Measurements from ENCODE around the gene NTN3.

NTN3 gene

GRCh38 chr16:2492292-2492691, 21.2 kb downstream of the NTN3 start:
- no peaks in the 10 kb centered on the region for H3K9me3 Mint-ChIP-seq
- H3K4me1 Mint-ChIP-seq = peaks cover 28% of the 10 kb centered on the region
- no peak overlapping the region for H3K4me3 Mint-ChIP-seq
- no peaks in the 10 kb centered on the region for H3K27me3 Mint-ChIP-seq (ENCODE audit: low read depth, poor library complexity)
- H3K27ac Mint-ChIP-seq = no peak overlapping the region
- no peak for DNase-seq
- H3K36me3 Mint-ChIP-seq (ENCODE audit: low read depth) = peaks cover under 1% of the 10 kb centered on the region
- TF ChIP-seq CTCF (IDR thresholded peaks at IDR 0.05) = no peak

- Mint-ChIP-seq H3K36me3 (ENCODE audit: low read depth) (peaks cover 6% of the 10 kb centered on the region), H3K4me1 (peaks cover 27% of the 10 kb centered on the region), H3K4me3 (no peak overlapping the region), H3K27me3 (ENCODE audit: low read depth, poor library complexity) (no peaks in the 10 kb centered on the region), H3K27ac (no peak overlapping the region), H3K9me3 (no peaks in the 10 kb centered on the region)
- TF ChIP-seq CTCF (IDR thresholded peaks at IDR 0.05) = no peak
- no peak for DNase-seq
Observed at GRCh38 chr16:2493605-2494004, 22.5 kb downstream of the NTN3 start.

- Mint-ChIP-seq H3K27ac (no peak overlapping the region), H3K4me3 (no peak overlapping the region), H3K27me3 (ENCODE audit: low read depth, poor library complexity) (peaks cover 3% of the 10 kb centered on the region), H3K9me3 (no peaks in the 10 kb centered on the region), H3K4me1 (peaks cover 27% of the 10 kb centered on the region), H3K36me3 (ENCODE audit: low read depth) (peaks cover 6% of the 10 kb centered on the region)
- no peak for DNase-seq
- TF ChIP-seq CTCF (IDR thresholded peaks at IDR 0.05) = no peak
Observed at GRCh38 chr16:2494616-2495015, 23.5 kb downstream of the NTN3 start.

GRCh38 chr16:2495041-2495440, 23.9 kb downstream of the NTN3 start:
- Mint-ChIP-seq H3K4me3 (no peak overlapping the region), H3K27ac (no peak overlapping the region), H3K4me1 (peaks cover 27% of the 10 kb centered on the region), H3K9me3 (no peaks in the 10 kb centered on the region), H3K27me3 (ENCODE audit: low read depth, poor library complexity) (peaks cover 3% of the 10 kb centered on the region), H3K36me3 (ENCODE audit: low read depth) (peaks cover 6% of the 10 kb centered on the region)
- no peak for TF ChIP-seq CTCF (IDR thresholded peaks at IDR 0.05)
- no peak for DNase-seq

GRCh38 chr16:2496223-2497115, 25.4 kb downstream of the NTN3 start:
- peaks cover 16% of the 10 kb centered on the region for H3K4me1 Mint-ChIP-seq
- H3K4me3 Mint-ChIP-seq = no peak overlapping the region
- no peaks in the 10 kb centered on the region for H3K9me3 Mint-ChIP-seq
- no peak for DNase-seq
- peaks cover 6% of the 10 kb centered on the region for H3K36me3 Mint-ChIP-seq (ENCODE audit: low read depth)
- no peak for TF ChIP-seq CTCF (IDR thresholded peaks at IDR 0.05)
- peaks cover 3% of the 10 kb centered on the region for H3K27me3 Mint-ChIP-seq (ENCODE audit: low read depth, poor library complexity)
- no peak overlapping the region for H3K27ac Mint-ChIP-seq

Measured in nephron progenitor cell (in vitro differentiated cells).